ENCODE results near the gene GRIN1.

Gene GRIN1

GRCh38 chr9:137178939-137179630 is 40.1 kb downstream of the GRIN1 start:
- DNase-seq (ENCODE audit: low read depth), result no peak

- DNase-seq (ENCODE audit: low read depth), result no peak
Measured at GRCh38 chr9:137179761-137180160, 40.8 kb downstream of the GRIN1 start.

- DNase-seq (ENCODE audit: low read depth), result no peak
Measured at GRCh38 chr9:137180491-137180890, 41.5 kb downstream of the GRIN1 start.

- DNase-seq (ENCODE audit: low read depth), result no peak
Measured at GRCh38 chr9:137181680-137182079, 42.7 kb downstream of the GRIN1 start.

GRCh38 chr9:137182836-137183235 is 43.9 kb downstream of the GRIN1 start:
- DNase-seq (ENCODE audit: low read depth), result no peak

GRCh38 chr9:137183980-137184595 is 45.1 kb downstream of the GRIN1 start:
- no peak for DNase-seq (ENCODE audit: low read depth)

- no peak for DNase-seq (ENCODE audit: low read depth)
Measured at GRCh38 chr9:137184881-137185660, 46.1 kb downstream of the GRIN1 start.

- DNase-seq (ENCODE audit: low read depth), result no peak
Measured at GRCh38 chr9:137185921-137186320, 47.0 kb downstream of the GRIN1 start.

- no peak for DNase-seq (ENCODE audit: low read depth)
Measured at GRCh38 chr9:137186385-137186784, 47.4 kb downstream of the GRIN1 start.

- DNase-seq (ENCODE audit: low read depth), result no peak
Measured at GRCh38 chr9:137187386-137187785, 48.4 kb downstream of the GRIN1 start.

- DNase-seq (ENCODE audit: low read depth), result no peak
Measured at GRCh38 chr9:137188086-137188489, 49.1 kb downstream of the GRIN1 start.

GRCh38 chr9:137188490-137189296 is 49.7 kb downstream of the GRIN1 start, which contains the start of the genes ANAPC2 and SSNA1:
Gene ANAPC2, minus strand, starts transcription at chr9:137188560. Its CDS starts 28 bp downstream, at chr9:137188532.
Gene SSNA1, plus strand, starts transcription at chr9:137188676. Its CDS starts 51 bp downstream, at chr9:137188727.
- peak; percentile 63 for DNase-seq (ENCODE audit: low read depth)

- no peak for DNase-seq (ENCODE audit: low read depth)
Measured at GRCh38 chr9:137189297-137190295, 50.6 kb downstream of the GRIN1 start.

GRCh38 chr9:137190315-137190856 is 51.4 kb downstream of the GRIN1 start:
- DNase-seq (ENCODE audit: low read depth), result no peak

- no peak for DNase-seq (ENCODE audit: low read depth)
Measured at GRCh38 chr9:137191245-137191644, 52.3 kb downstream of the GRIN1 start.

- no peak for DNase-seq (ENCODE audit: low read depth)
Measured at GRCh38 chr9:137191691-137192447, 52.9 kb downstream of the GRIN1 start.

- no peak for DNase-seq (ENCODE audit: low read depth)
Measured at GRCh38 chr9:137192448-137192780, 53.5 kb downstream of the GRIN1 start.

- no peak for DNase-seq (ENCODE audit: low read depth)
Measured at GRCh38 chr9:137192859-137193258, 53.9 kb downstream of the GRIN1 start.

GRCh38 chr9:137193771-137194170 is 54.8 kb downstream of the GRIN1 start:
- no peak for DNase-seq (ENCODE audit: low read depth)

- no peak for DNase-seq (ENCODE audit: low read depth)
Measured at GRCh38 chr9:137194388-137194787, 55.4 kb downstream of the GRIN1 start.
